ENCODE measurements around the gene ABTB1.

DNA sequence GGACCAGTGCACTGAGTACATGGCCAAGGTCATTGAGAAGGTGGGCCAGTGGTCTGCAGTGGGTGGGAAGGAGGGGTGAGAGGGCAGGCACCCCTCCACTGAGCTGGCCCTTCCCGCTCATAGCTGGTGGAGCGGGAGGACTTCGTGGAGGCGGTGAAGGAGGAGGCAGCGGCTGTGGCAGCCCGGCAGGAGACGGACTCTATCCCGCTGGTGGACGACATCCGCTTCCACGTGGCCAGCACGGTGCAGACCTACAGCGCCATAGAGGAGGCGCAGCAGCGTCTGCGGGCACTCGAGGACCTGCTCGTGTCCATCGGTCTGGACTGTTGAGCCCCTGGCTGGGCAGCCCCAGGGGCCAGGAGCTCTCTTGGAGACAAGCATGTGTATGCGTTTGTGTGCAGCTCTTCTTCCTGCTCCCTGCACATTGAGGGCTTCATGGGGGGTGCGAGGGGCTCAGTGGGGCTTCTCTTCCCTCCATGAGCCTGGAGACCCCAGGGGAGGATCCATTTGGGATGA lies 7.5 kb downstream of the ABTB1 start:
- TF ChIP-seq, protein P1, sequence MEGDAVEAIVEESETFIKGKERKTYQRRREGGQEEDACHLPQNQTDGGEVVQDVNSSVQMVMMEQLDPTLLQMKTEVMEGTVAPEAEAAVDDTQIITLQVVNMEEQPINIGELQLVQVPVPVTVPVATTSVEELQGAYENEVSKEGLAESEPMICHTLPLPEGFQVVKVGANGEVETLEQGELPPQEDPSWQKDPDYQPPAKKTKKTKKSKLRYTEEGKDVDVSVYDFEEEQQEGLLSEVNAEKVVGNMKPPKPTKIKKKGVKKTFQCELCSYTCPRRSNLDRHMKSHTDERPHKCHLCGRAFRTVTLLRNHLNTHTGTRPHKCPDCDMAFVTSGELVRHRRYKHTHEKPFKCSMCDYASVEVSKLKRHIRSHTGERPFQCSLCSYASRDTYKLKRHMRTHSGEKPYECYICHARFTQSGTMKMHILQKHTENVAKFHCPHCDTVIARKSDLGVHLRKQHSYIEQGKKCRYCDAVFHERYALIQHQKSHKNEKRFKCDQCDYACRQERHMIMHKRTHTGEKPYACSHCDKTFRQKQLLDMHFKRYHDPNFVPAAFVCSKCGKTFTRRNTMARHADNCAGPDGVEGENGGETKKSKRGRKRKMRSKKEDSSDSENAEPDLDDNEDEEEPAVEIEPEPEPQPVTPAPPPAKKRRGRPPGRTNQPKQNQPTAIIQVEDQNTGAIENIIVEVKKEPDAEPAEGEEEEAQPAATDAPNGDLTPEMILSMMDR (IDR thresholded peaks at IDR 0.05), result no peak
- no peak for TF ChIP-seq POLR2A (IDR thresholded peaks at IDR 0.05)
- no peak for TF ChIP-seq EP300 (IDR thresholded peaks at IDR 0.05)

All from ovary (tissue), 3 donors.